WERI-Rb-1 (cell line): ENCODE measurements around the gene HECTD4.

Experiments used
- DNase-seq: peaks from one replicate; pipeline ENCODE4 v3.0.0-alpha.2; 2020
- H3K27ac ChIP-seq: fragments of 250-450 bp; sonication (Bioruptor Pico); 2 replicates; pipeline ENCODE4 v1.5.1; 2020; ENCODE audit warnings: mild to moderate bottlenecking, moderate library complexity
- H3K27me3 ChIP-seq: fragments of 250-450 bp; sonication (Bioruptor Pico); 2 replicates; pipeline ENCODE4 v1.5.1; 2021; ENCODE audit warnings: mild to moderate bottlenecking, low read depth, moderate library complexity; ENCODE audit not compliant: insufficient read depth, severe bottlenecking
- H3K36me3 ChIP-seq: fragments of 250-450 bp; sonication (Bioruptor Pico); 2 replicates; pipeline ENCODE4 v1.5.1; 2020; ENCODE audit warnings: mild to moderate bottlenecking, moderate library complexity
- H3K4me3 ChIP-seq: 2 replicates; pipeline ENCODE4 v1.5.1; 2011; ENCODE audit warnings: low read depth, mild to moderate bottlenecking, control low read depth, low read length
- H3K9me3 ChIP-seq: fragments of 250-450 bp; sonication (Bioruptor Pico); 2 replicates; pipeline ENCODE4 v1.5.1; 2021; ENCODE audit warnings: mild to moderate bottlenecking, moderate library complexity; ENCODE audit not compliant: severe bottlenecking
- CTCF ChIP-seq: IDR thresholded peaks from 2 replicates; pipeline ENCODE4 v1.5.1; 2011; ENCODE audit warnings: low read depth, mild to moderate bottlenecking, control low read depth, inconsistent platforms, low read length

The HECTD4 gene

GRCh38 chr12:112169161-112169872, 212.9 kb downstream of the HECTD4 start:
- no peak overlapping the region for H3K27ac ChIP-seq
- no peaks in the 10 kb centered on the region for H3K27me3 ChIP-seq
- no peak overlapping the region for H3K4me3 ChIP-seq
- no peak for TF ChIP-seq CTCF
- peaks cover 15% of the 10 kb centered on the region for H3K36me3 ChIP-seq
- no peaks in the 10 kb centered on the region for H3K9me3 ChIP-seq
- no peak for DNase-seq

- DNase-seq, result no peak
- H3K27me3 ChIP-seq, result no peaks in the 10 kb centered on the region
- no peaks in the 10 kb centered on the region for H3K9me3 ChIP-seq
- H3K4me3 ChIP-seq, result no peak overlapping the region
- no peak for TF ChIP-seq CTCF
- H3K27ac ChIP-seq, result no peak overlapping the region
- peaks cover 14% of the 10 kb centered on the region for H3K36me3 ChIP-seq
Measured at GRCh38 chr12:112168561-112168971, 213.7 kb downstream of the HECTD4 start.

- no peaks in the 10 kb centered on the region for H3K27me3 ChIP-seq
- no peak for DNase-seq
- H3K4me3 ChIP-seq, result no peak overlapping the region
- H3K9me3 ChIP-seq, result no peaks in the 10 kb centered on the region
- peaks cover 18% of the 10 kb centered on the region for H3K36me3 ChIP-seq
- TF ChIP-seq CTCF, result no peak
- H3K27ac ChIP-seq, result no peak overlapping the region
Measured at GRCh38 chr12:112167718-112168525, 214.3 kb downstream of the HECTD4 start.

- no peaks in the 10 kb centered on the region for H3K9me3 ChIP-seq
- no peak overlapping the region for H3K27ac ChIP-seq
- peaks cover 20% of the 10 kb centered on the region for H3K36me3 ChIP-seq
- H3K27me3 ChIP-seq, result no peaks in the 10 kb centered on the region
- no peak for TF ChIP-seq CTCF
- no peak overlapping the region for H3K4me3 ChIP-seq
- no peak for DNase-seq
Measured at GRCh38 chr12:112167031-112167461, 215.2 kb downstream of the HECTD4 start.

- TF ChIP-seq CTCF, result no peak
- DNase-seq, result no peak
- no peaks in the 10 kb centered on the region for H3K27me3 ChIP-seq
- H3K4me3 ChIP-seq, result no peak overlapping the region
- peaks cover 22% of the 10 kb centered on the region for H3K36me3 ChIP-seq
- H3K27ac ChIP-seq, result no peak overlapping the region
- no peaks in the 10 kb centered on the region for H3K9me3 ChIP-seq
Measured at GRCh38 chr12:112166051-112167015, 215.9 kb downstream of the HECTD4 start.
